Neural cell (in vitro differentiated cells): ENCODE data around the gene CYP4A11. TPM values are rescaled to one million over a fixed set of nuclear protein-coding genes. Genes with fewer than 3 reads are reported as not detected.

ENCODE experiments used
- H2AFZ ChIP-seq: fragments of 200-600, 300-800 bp; sonication (generic), shearing (Covaris generic); 2 replicates; pipeline ENCODE4 v1.6.0; 2014; ENCODE audit warnings: low read depth, mild to moderate bottlenecking, antibody characterized with exemption, low read length, moderate library complexity
- H3F3A ChIP-seq: fragments of 200-600 bp; shearing (Covaris generic); 2 replicates; pipeline ENCODE4 v1.6.1; 2016; ENCODE audit warnings: mild to moderate bottlenecking, moderate library complexity, mixed read lengths, antibody characterized with exemption, low read length; ENCODE audit not compliant: insufficient read depth, poor library complexity, severe bottlenecking
- H3K27ac ChIP-seq: fragments of 200-600, 300-800 bp; sonication (generic), shearing (Covaris generic); 2 replicates; pipeline ENCODE4 v1.5.1; 2014; ENCODE audit warnings: mild to moderate bottlenecking, low read length, moderate library complexity
- H3K27me3 ChIP-seq: fragments of 300-800, 200-600 bp; sonication (generic), shearing (Covaris generic); 2 replicates; pipeline ENCODE4 v1.6.0; 2014; ENCODE audit warnings: mild to moderate bottlenecking, low read depth, low read length, moderate library complexity; ENCODE audit not compliant: insufficient read depth
- H3K36me3 ChIP-seq: fragments of 300-800, 200-600 bp; sonication (generic), shearing (Covaris generic); 2 replicates; pipeline ENCODE4 v1.5.1; 2014; ENCODE audit warnings: mild to moderate bottlenecking, antibody characterized with exemption, low read length, moderate library complexity; ENCODE audit not compliant: insufficient read depth
- H3K4me2 ChIP-seq: fragments of 300-800, 200-600 bp; sonication (generic), shearing (Covaris generic); 2 replicates; pipeline ENCODE4 v1.6.0; 2014; ENCODE audit warnings: mild to moderate bottlenecking, low read length
- H3K4me3 ChIP-seq: fragments of 300-800, 200-600 bp; sonication (generic), shearing (Covaris generic); 2 replicates; pipeline ENCODE4 v1.5.1; 2014; ENCODE audit warnings: mild to moderate bottlenecking, low read length, moderate library complexity
- H3K79me2 ChIP-seq: fragments of 200-600 bp; shearing (Covaris generic); replicated peaks from 2 replicates; pipeline ENCODE4 v1.6.0; 2014; ENCODE audit warnings: mild to moderate bottlenecking, low read length, moderate library complexity; ENCODE audit not compliant: insufficient read depth
- H3K9ac ChIP-seq: fragments of 300-800, 200-600 bp; sonication (generic), shearing (Covaris generic); 2 replicates; pipeline ENCODE4 v1.6.1; 2016; ENCODE audit warnings: mild to moderate bottlenecking, low read length, mixed read lengths
- H3K9me2 ChIP-seq: fragments of 200-600 bp; shearing (Covaris generic); 2 replicates; pipeline ENCODE4 v1.6.1; 2016; ENCODE audit warnings: mild to moderate bottlenecking, low read length, mixed read lengths; ENCODE audit not compliant: insufficient read depth
- H3K9me3 ChIP-seq: fragments of 200-600, 300-800 bp; sonication (generic), shearing (Covaris generic); 2 replicates; pipeline ENCODE4 v1.6.1; 2016; ENCODE audit warnings: mild to moderate bottlenecking, mixed run types, low read length, moderate library complexity, mixed read lengths
- H4K20me1 ChIP-seq: fragments of 200-600 bp; shearing (Covaris generic); 2 replicates; pipeline ENCODE4 v1.6.1; 2016; ENCODE audit warnings: mild to moderate bottlenecking, mixed run types; ENCODE audit not compliant: insufficient read depth
- EP300 ChIP-seq: fragments of 450-650 bp; conservative IDR thresholded peaks from 2 replicates; pipeline ENCODE4 v1.6.1; 2014; ENCODE audit warnings: antibody characterized with exemption, mild to moderate bottlenecking, moderate library complexity; ENCODE audit not compliant: poor library complexity, severe bottlenecking
- EZH2 ChIP-seq: fragments of 200-600, 300-800 bp; shearing (Covaris generic), sonication (generic); IDR thresholded peaks from 2 replicates; pipeline ENCODE4 v1.6.1; 2014; ENCODE audit warnings: antibody characterized with exemption, low read length, borderline replicate concordance, mild to moderate bottlenecking; ENCODE audit not compliant: insufficient read depth, poor library complexity, severe bottlenecking
- MXI1 ChIP-seq: fragments of 450-650 bp; conservative IDR thresholded peaks from 2 replicates; pipeline ENCODE4 v1.6.1; 2014; ENCODE audit warnings: antibody characterized with exemption, mild to moderate bottlenecking; ENCODE audit not compliant: poor library complexity, severe bottlenecking
- POLR2AphosphoS5 ChIP-seq: IDR thresholded peaks from 2 replicates; pipeline ENCODE4 v1.6.1; 2012
- RAD21 ChIP-seq: fragments of 450-650 bp; conservative IDR thresholded peaks from 2 replicates; pipeline ENCODE4 v1.6.1; 2014; ENCODE audit warnings: antibody characterized with exemption, mild to moderate bottlenecking, moderate library complexity
- SMC3 ChIP-seq: fragments of 450-650 bp; conservative IDR thresholded peaks from 2 replicates; pipeline ENCODE4 v1.6.1; 2014; ENCODE audit warnings: antibody characterized with exemption, mild to moderate bottlenecking, moderate library complexity; ENCODE audit not compliant: poor library complexity
- TAF1 ChIP-seq: IDR thresholded peaks from 2 replicates; pipeline ENCODE4 v1.6.1; 2012; ENCODE audit warnings: low read depth
- polyA plus RNA-seq: library from polyadenylated mRNA; depleted of rRNA; stranded (reverse); fragments of >200 nt; gene quantifications from 2 replicates; pipeline ENCODE4 v1.2.3, GENCODE V29; 2014
- TF ChIP-seq, protein P1 (sequence below): IDR thresholded peaks from 2 replicates; pipeline ENCODE4 v1.6.1; 2012; ENCODE audit warnings: borderline replicate concordance
- TF ChIP-seq, protein P2 (sequence below): fragments of 450-650 bp; IDR thresholded peaks from 2 replicates; pipeline ENCODE4 v1.5.1; 2014; ENCODE audit warnings: antibody characterized with exemption, mild to moderate bottlenecking, moderate library complexity; ENCODE audit not compliant: poor library complexity, severe bottlenecking

CYP4A11 gene
- polyA plus RNA-seq, 1 donor from 2014 or later: not detected

GRCh38 chr1:46931151-46931550, 10.1 kb downstream of the CYP4A11 start:
- no peaks in the 10 kb centered on the region for H3F3A ChIP-seq
- H3K4me3 ChIP-seq: no peak overlapping the region
- H3K27me3 ChIP-seq: no peaks in the 10 kb centered on the region
- no peak overlapping the region for H3K27ac ChIP-seq
- H3K9ac ChIP-seq: no peak overlapping the region
- H3K4me2 ChIP-seq: no peak overlapping the region
- no peak overlapping the region for H2AFZ ChIP-seq
- H3K79me2 ChIP-seq: no peaks in the 10 kb centered on the region
- no peak for TF ChIP-seq MXI1
- no peak for TF ChIP-seq EZH2
- TF ChIP-seq, protein P1, sequence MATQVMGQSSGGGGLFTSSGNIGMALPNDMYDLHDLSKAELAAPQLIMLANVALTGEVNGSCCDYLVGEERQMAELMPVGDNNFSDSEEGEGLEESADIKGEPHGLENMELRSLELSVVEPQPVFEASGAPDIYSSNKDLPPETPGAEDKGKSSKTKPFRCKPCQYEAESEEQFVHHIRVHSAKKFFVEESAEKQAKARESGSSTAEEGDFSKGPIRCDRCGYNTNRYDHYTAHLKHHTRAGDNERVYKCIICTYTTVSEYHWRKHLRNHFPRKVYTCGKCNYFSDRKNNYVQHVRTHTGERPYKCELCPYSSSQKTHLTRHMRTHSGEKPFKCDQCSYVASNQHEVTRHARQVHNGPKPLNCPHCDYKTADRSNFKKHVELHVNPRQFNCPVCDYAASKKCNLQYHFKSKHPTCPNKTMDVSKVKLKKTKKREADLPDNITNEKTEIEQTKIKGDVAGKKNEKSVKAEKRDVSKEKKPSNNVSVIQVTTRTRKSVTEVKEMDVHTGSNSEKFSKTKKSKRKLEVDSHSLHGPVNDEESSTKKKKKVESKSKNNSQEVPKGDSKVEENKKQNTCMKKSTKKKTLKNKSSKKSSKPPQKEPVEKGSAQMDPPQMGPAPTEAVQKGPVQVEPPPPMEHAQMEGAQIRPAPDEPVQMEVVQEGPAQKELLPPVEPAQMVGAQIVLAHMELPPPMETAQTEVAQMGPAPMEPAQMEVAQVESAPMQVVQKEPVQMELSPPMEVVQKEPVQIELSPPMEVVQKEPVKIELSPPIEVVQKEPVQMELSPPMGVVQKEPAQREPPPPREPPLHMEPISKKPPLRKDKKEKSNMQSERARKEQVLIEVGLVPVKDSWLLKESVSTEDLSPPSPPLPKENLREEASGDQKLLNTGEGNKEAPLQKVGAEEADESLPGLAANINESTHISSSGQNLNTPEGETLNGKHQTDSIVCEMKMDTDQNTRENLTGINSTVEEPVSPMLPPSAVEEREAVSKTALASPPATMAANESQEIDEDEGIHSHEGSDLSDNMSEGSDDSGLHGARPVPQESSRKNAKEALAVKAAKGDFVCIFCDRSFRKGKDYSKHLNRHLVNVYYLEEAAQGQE: no peak
- no peak for TF ChIP-seq EP300
- TF ChIP-seq POLR2AphosphoS5: no peak
- TF ChIP-seq TAF1: no peak
- no peak for TF ChIP-seq SMC3
- TF ChIP-seq, protein P2, sequence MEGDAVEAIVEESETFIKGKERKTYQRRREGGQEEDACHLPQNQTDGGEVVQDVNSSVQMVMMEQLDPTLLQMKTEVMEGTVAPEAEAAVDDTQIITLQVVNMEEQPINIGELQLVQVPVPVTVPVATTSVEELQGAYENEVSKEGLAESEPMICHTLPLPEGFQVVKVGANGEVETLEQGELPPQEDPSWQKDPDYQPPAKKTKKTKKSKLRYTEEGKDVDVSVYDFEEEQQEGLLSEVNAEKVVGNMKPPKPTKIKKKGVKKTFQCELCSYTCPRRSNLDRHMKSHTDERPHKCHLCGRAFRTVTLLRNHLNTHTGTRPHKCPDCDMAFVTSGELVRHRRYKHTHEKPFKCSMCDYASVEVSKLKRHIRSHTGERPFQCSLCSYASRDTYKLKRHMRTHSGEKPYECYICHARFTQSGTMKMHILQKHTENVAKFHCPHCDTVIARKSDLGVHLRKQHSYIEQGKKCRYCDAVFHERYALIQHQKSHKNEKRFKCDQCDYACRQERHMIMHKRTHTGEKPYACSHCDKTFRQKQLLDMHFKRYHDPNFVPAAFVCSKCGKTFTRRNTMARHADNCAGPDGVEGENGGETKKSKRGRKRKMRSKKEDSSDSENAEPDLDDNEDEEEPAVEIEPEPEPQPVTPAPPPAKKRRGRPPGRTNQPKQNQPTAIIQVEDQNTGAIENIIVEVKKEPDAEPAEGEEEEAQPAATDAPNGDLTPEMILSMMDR: no peak
- no peak for TF ChIP-seq RAD21
- no peaks in the 10 kb centered on the region for H4K20me1 ChIP-seq
- H3K36me3 ChIP-seq: no peaks in the 10 kb centered on the region
- H3K9me2 ChIP-seq: no peaks in the 10 kb centered on the region
- H3K9me3 ChIP-seq: no peaks in the 10 kb centered on the region

DNA sequence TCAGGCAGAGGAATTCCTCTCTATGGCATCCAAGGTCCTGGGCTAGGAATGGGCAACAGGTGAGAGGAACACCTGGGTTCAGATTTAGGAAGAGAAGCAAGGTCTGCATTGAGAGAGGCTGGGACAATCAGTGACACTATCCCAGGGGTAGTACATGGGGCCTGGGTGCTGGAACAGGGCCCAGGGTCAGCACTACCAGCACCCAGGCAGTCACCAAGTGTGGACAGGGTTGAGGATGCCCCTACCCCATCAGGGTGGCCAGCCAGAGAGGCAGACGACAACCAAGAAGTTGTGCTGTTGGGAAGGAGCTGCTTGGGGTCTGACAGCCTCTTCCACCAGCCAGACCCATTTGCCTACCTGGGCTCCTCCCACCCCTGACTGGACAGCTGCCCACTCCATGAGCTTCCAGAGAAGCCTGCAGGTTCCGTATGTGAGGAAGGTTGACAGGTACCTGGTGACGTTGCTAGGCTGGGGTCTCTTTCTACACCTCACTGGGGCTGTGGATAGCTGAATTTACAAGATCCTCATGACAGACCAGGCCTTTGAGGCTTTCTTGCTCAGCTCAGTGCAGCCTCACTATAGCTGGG, 13.9 kb downstream of the CYP4A11 start:
- Histone ChIP-seq H3K9me3 (no peaks in the 10 kb centered on the region), H4K20me1 (no peaks in the 10 kb centered on the region), H3K4me2 (no peak overlapping the region), H3K4me3 (no peak overlapping the region), H3K9me2 (no peaks in the 10 kb centered on the region), H3K79me2 (no peaks in the 10 kb centered on the region), H3K27me3 (no peaks in the 10 kb centered on the region), H2AFZ (no peak overlapping the region), H3K36me3 (no peaks in the 10 kb centered on the region), H3F3A (no peaks in the 10 kb centered on the region), H3K27ac (no peak overlapping the region), H3K9ac (no peak overlapping the region)
- no peak for TF ChIP-seq RAD21
- no peak for TF ChIP-seq MXI1
- no peak for TF ChIP-seq EP300
- TF ChIP-seq TAF1: no peak
- TF ChIP-seq, protein P1: no peak
